Keratinocyte (primary cell): Measurements from ENCODE around the gene TCEANC. TPM values are rescaled to one million over a fixed set of nuclear protein-coding genes. Genes with fewer than 3 reads are reported as not detected.

Source experiments
- DNase-seq: peaks from one replicate; pipeline ENCODE4 v3.0.0-alpha.2; 2011; ENCODE audit warnings: low read depth, missing footprints, low spot score
- FAIRE-seq: peaks from 2 replicates; lab custom pipeline; 2011; peaks lifted over from hg19 to GRCh38; lab: Jason Lieb, UNC
- H2AFZ ChIP-seq: 2 replicates; pipeline ENCODE4 v1.6.0; 2012; ENCODE audit warnings: low read length, control low read depth, inconsistent platforms; ENCODE audit not compliant: control insufficient read depth
- H3K27ac ChIP-seq: 2 replicates; pipeline ENCODE4 v1.5.1; 2011; ENCODE audit warnings: low read length; ENCODE audit not compliant: control insufficient read depth, insufficient read depth
- H3K27me3 ChIP-seq: 3 replicates; pipeline ENCODE4 v1.6.0; 2011; ENCODE audit warnings: low read length; ENCODE audit not compliant: control insufficient read depth, insufficient read depth; ENCODE audit errors: extremely low read depth
- H3K36me3 ChIP-seq, 2 experiments: 2 replicates in 1 of 2; 3 replicates in 1 of 2; pipeline ENCODE4 v1.5.1; 2011; ENCODE audit warnings: low read length in 2 of 2, mild to moderate bottlenecking in 1 of 2; ENCODE audit not compliant: control insufficient read depth in 2 of 2, insufficient read depth in 2 of 2; ENCODE audit errors: extremely low read depth in 1 of 2
- H3K4me1 ChIP-seq: 3 replicates; pipeline ENCODE4 v1.5.1; 2011; ENCODE audit warnings: low read length; ENCODE audit not compliant: control insufficient read depth, insufficient read depth; ENCODE audit errors: extremely low read depth
- H3K4me2 ChIP-seq: 3 replicates; pipeline ENCODE4 v1.6.0; 2011; ENCODE audit warnings: low read depth, low read length; ENCODE audit not compliant: control insufficient read depth, insufficient read depth; ENCODE audit errors: extremely low read depth
- H3K4me3 ChIP-seq, 3 experiments: fragments of 200-600 bp in 1 of 3; sonication (generic) in 1 of 3; 2 replicates in 2 of 3; 3 replicates in 1 of 3; pipeline ENCODE4 v1.5.1; 2011 to 2016; ENCODE audit warnings: low read length in 3 of 3, mild to moderate bottlenecking in 3 of 3, control low read depth in 2 of 3, inconsistent platforms in 1 of 3, low read depth in 1 of 3, mixed read lengths in 1 of 3, mixed run types in 1 of 3, moderate library complexity in 1 of 3; ENCODE audit not compliant: control insufficient read depth in 2 of 3, insufficient read depth in 2 of 3; ENCODE audit errors: extremely low read depth in 1 of 3
- H3K79me2 ChIP-seq: 2 replicates; pipeline ENCODE4 v1.6.0; 2012; ENCODE audit warnings: low read length; ENCODE audit not compliant: control insufficient read depth, insufficient read depth
- H3K9ac ChIP-seq: 3 replicates; pipeline ENCODE4 v1.6.0; 2011; ENCODE audit warnings: low read length; ENCODE audit not compliant: control insufficient read depth, insufficient read depth; ENCODE audit errors: extremely low read depth
- H3K9me1 ChIP-seq: 3 replicates; pipeline ENCODE4 v1.6.0; 2011; ENCODE audit warnings: low read length; ENCODE audit not compliant: control insufficient read depth, insufficient read depth; ENCODE audit errors: extremely low read depth
- H3K9me3 ChIP-seq: 2 replicates; pipeline ENCODE4 v1.5.1; 2012; ENCODE audit warnings: low read depth, low read length; ENCODE audit not compliant: control insufficient read depth
- H4K20me1 ChIP-seq: 3 replicates; pipeline ENCODE4 v1.6.0; 2011; ENCODE audit warnings: low read length; ENCODE audit not compliant: control insufficient read depth, insufficient read depth; ENCODE audit errors: extremely low read depth
- CTCF ChIP-seq, 3 experiments: IDR thresholded peaks in 1 of 3; conservative IDR thresholded peaks in 1 of 3; optimal IDR thresholded peaks in 1 of 3; 2 replicates in 2 of 3; 3 replicates in 1 of 3; pipeline versions ENCODE3 to v1.5.1; 2011; ENCODE audit warnings: low read length in 3 of 3, mild to moderate bottlenecking in 3 of 3, moderate library complexity in 2 of 3, control low read depth in 1 of 3, inconsistent platforms in 1 of 3; ENCODE audit not compliant: insufficient read depth in 2 of 3; ENCODE audit errors: extremely low read depth in 1 of 3
- EZH2 ChIP-seq: IDR thresholded peaks from one replicate; pipeline ENCODE4 v1.6.1; 2012; ENCODE audit warnings: inconsistent platforms, mild to moderate bottlenecking, low read length, moderate library complexity
- dilution Hi-C: fragments of 300-500 bp; cut with MboI; formaldehyde crosslinking; loops from one replicate; pipeline ENCODE4 v1.7.0; 2020; ENCODE audit warnings: low sequenced_read_pairs; ENCODE audit not compliant: extremely low pct_ligation_motif_present
- polyA plus RNA-seq, 5 experiments: library from polyadenylated mRNA; depleted of rRNA in 3 of 5; stranded (reverse) in 3 of 5; stranded (forward) in 1 of 5; unstranded in 1 of 5; fragments of >200 nt; gene quantifications; 1 replicate in 1 of 5; 2 replicates in 3 of 5; 3 replicates in 1 of 5; pipeline versions ENCODE4 v1.2.1 to v1.2.3, GENCODE V29; 2011 to 2012; ENCODE audit warnings: missing spikeins in 2 of 5, low read depth in 1 of 5, low replicate concordance in 1 of 5

The TCEANC gene
- polyA plus RNA-seq, 1 donor (not counting 4 experiments of a cell fraction or from before 2014, with no cell fraction given) = 1.8 TPM

GRCh38 chrX:13645464-13646153 is 7.3 kb upstream of the TCEANC start:
- FAIRE-seq = no peak
- no peaks in the 10 kb centered on the region for H3K4me1 ChIP-seq
- H3K4me2 ChIP-seq = no peak overlapping the region
- H3K4me3 ChIP-seq = no peak overlapping the region
- dilution Hi-C loops = no loop called here
- no peaks in the 10 kb centered on the region for H3K79me2 ChIP-seq
- no peak for TF ChIP-seq CTCF (optimal IDR thresholded peaks at IDR 0.05 in 1 of 3, IDR thresholded peaks at IDR 0.05 in 1 of 3, conservative IDR thresholded peaks at IDR 0.05 in 1 of 3; ENCODE audit: extremely low read depth in 1 of 3, insufficient read depth in 2 of 3, low read length in 3 of 3)
- TF ChIP-seq EZH2 = no peak
- DNase-seq = no peak
- no peak overlapping the region for H3K9ac ChIP-seq
- H3K27ac ChIP-seq = no peak overlapping the region
- peaks cover 4% of the 10 kb centered on the region for H3K27me3 ChIP-seq
- no peaks in the 10 kb centered on the region for H4K20me1 ChIP-seq
- H2AFZ ChIP-seq = no peak overlapping the region
- H3K36me3 ChIP-seq = no peaks in the 10 kb centered on the region
- H3K9me3 ChIP-seq = no peaks in the 10 kb centered on the region
- no peaks in the 10 kb centered on the region for H3K9me1 ChIP-seq

GRCh38 chrX:13646154-13646549 is 6.8 kb upstream of the TCEANC start:
- DNase-seq (no peak), FAIRE-seq (peak; percentile 73)
- peaks cover 4% of the 10 kb centered on the region for H3K27me3 ChIP-seq
- no peak overlapping the region for H3K27ac ChIP-seq
- no peaks in the 10 kb centered on the region for H3K9me3 ChIP-seq
- H3K9me1 ChIP-seq = no peaks in the 10 kb centered on the region
- TF ChIP-seq CTCF (optimal IDR thresholded peaks at IDR 0.05 in 1 of 3, IDR thresholded peaks at IDR 0.05 in 1 of 3, conservative IDR thresholded peaks at IDR 0.05 in 1 of 3; ENCODE audit: extremely low read depth in 1 of 3, insufficient read depth in 2 of 3, low read length in 3 of 3) (peak; percentile 66 to 85 (median 80)), EZH2 (no peak)
- H3K36me3 ChIP-seq = no peaks in the 10 kb centered on the region
- no peaks in the 10 kb centered on the region for H4K20me1 ChIP-seq
- H3K4me2 ChIP-seq = no peak overlapping the region
- dilution Hi-C loops = no loop called here
- no peaks in the 10 kb centered on the region for H3K4me1 ChIP-seq
- no peak overlapping the region for H3K4me3 ChIP-seq
- H3K79me2 ChIP-seq = no peaks in the 10 kb centered on the region
- H3K9ac ChIP-seq = no peak overlapping the region
- H2AFZ ChIP-seq = no peak overlapping the region
